B cell (primary cell): Measurements from ENCODE around the gene PTPRN2. TPM values are rescaled to one million over a fixed set of nuclear protein-coding genes. Genes with fewer than 3 reads are reported as not detected.

Source experiments
- ATAC-seq: fragments of 200-7000 bp; cut with Tn5 transposase; one replicate; pipeline ENCODE4 v1.10.0; 2021; ENCODE audit warnings: low read depth, mild to moderate bottlenecking, moderate number of reproducible peaks, moderate library complexity
- CTCF ChIA-PET: fragments of 350-600 bp; sonication (Branson Sonifier 250); formaldehyde crosslinking; loops from one replicate; lab custom pipeline; 2021; ENCODE audit warnings: antibody characterized with exemption, inconsistent platforms; lab: Charles Lee
- POLR2A ChIA-PET: fragments of 350-600 bp; sonication (Branson Sonifier 250); formaldehyde crosslinking; loops from one replicate; lab custom pipeline; 2021; ENCODE audit warnings: antibody characterized with exemption; lab: Charles Lee
- DNase-seq: peaks from one replicate; pipeline ENCODE4 v3.0.0; 2013
- H2AFZ ChIP-seq: 2 replicates; pipeline ENCODE4 v1.6.1; 2012; ENCODE audit warnings: mild to moderate bottlenecking, low read depth, low read length; ENCODE audit not compliant: insufficient read depth, poor library complexity, severe bottlenecking
- H3K27ac ChIP-seq, 2 donors: 1 replicate in 1 of 2; 2 replicates in 1 of 2; pipeline ENCODE4 v1.5.1; 2012 to 2013; ENCODE audit warnings: low read length in 2 of 2, mild to moderate bottlenecking in 2 of 2, moderate library complexity in 1 of 2
- H3K27me3 ChIP-seq, 4 experiments: fragments of 200-600 bp in 1 of 4; sonication (generic) in 1 of 4; replicated peaks in 1 of 4; 1 replicate in 2 of 4; 2 replicates in 2 of 4; pipeline versions ENCODE4 v1.6.1 to v1.7.0; 2013 to 2016; ENCODE audit warnings: low read length in 3 of 4, mild to moderate bottlenecking in 2 of 4, mixed read lengths in 1 of 4, moderate library complexity in 1 of 4; ENCODE audit not compliant: insufficient read depth in 4 of 4, control insufficient read depth in 3 of 4; ENCODE audit errors: control extremely low read depth in 1 of 4
- H3K36me3 ChIP-seq, 2 experiments: replicated peaks in 1 of 2; 1 replicate in 1 of 2; 2 replicates in 1 of 2; pipeline versions ENCODE4 v1.6.1 to v1.7.1; 2013; ENCODE audit warnings: low read length in 1 of 2; ENCODE audit not compliant: insufficient read depth in 2 of 2, control insufficient read depth in 1 of 2; ENCODE audit errors: control extremely low read depth in 1 of 2, extremely low read depth in 1 of 2
- H3K4me1 ChIP-seq, 2 donors: fragments of 200-600 bp in 1 of 2; sonication (generic) in 1 of 2; 1 replicate in 1 of 2; 2 replicates in 1 of 2; pipeline versions ENCODE4 v1.5.1 to v1.6.1; 2013 to 2017; ENCODE audit warnings: low read length in 2 of 2; ENCODE audit not compliant: control insufficient read depth in 2 of 2, insufficient read depth in 2 of 2
- H3K4me2 ChIP-seq: replicated peaks from 2 replicates; pipeline ENCODE3; 2012; ENCODE audit warnings: mild to moderate bottlenecking, low read depth, low read length; ENCODE audit not compliant: poor library complexity, severe bottlenecking
- H3K4me3 ChIP-seq, 5 experiments: fragments of 200-600 bp in 1 of 5; sonication (generic) in 1 of 5; 1 replicate in 3 of 5; 2 replicates in 2 of 5; pipeline versions ENCODE4 v1.5.1 to v1.7.0; 2011 to 2016; ENCODE audit warnings: low read length in 4 of 5, mild to moderate bottlenecking in 4 of 5, low read depth in 2 of 5, control low read depth in 1 of 5, moderate library complexity in 1 of 5; ENCODE audit not compliant: insufficient read depth in 1 of 5; ENCODE audit errors: control extremely low read depth in 1 of 5, extremely low read depth in 1 of 5
- H3K79me2 ChIP-seq: fragments of 200-600 bp; sonication (generic); one replicate; pipeline ENCODE4 v1.6.0; 2016; ENCODE audit warnings: low read length; ENCODE audit not compliant: control insufficient read depth, insufficient read depth
- H3K9ac ChIP-seq: fragments of 200-600 bp; sonication (generic); 2 replicates; pipeline ENCODE4 v1.6.1; 2017; ENCODE audit warnings: mild to moderate bottlenecking, low read length, moderate library complexity
- H3K9me3 ChIP-seq, 3 donors: one replicate each; pipeline versions ENCODE4 v1.6.1 to v1.7.1; 2013; ENCODE audit warnings: low read length in 2 of 3; ENCODE audit not compliant: control insufficient read depth in 2 of 3, insufficient read depth in 1 of 3; ENCODE audit errors: control extremely low read depth in 1 of 3
- H4K20me1 ChIP-seq: 2 replicates; pipeline ENCODE4 v1.6.0; 2012; ENCODE audit warnings: mild to moderate bottlenecking, low read length; ENCODE audit not compliant: insufficient read depth, control insufficient read depth, poor library complexity, severe bottlenecking
- H3K27ac Mint-ChIP-seq: one replicate; pipeline ENCODE4 v1.8.0; 2021; ENCODE audit warnings: mixed read lengths
- H3K27me3 Mint-ChIP-seq: one replicate; pipeline ENCODE4 v1.8.0; 2021; ENCODE audit warnings: mixed read lengths
- H3K4me1 Mint-ChIP-seq: one replicate; pipeline ENCODE4 v1.8.0; 2021; ENCODE audit warnings: mixed read lengths
- H3K4me3 Mint-ChIP-seq: one replicate; pipeline ENCODE4 v1.8.0; 2021; ENCODE audit warnings: mixed read lengths
- H3K9me3 Mint-ChIP-seq: one replicate; pipeline ENCODE4 v1.8.0; 2022; ENCODE audit warnings: mixed read lengths; ENCODE audit not compliant: insufficient read depth
- CTCF ChIP-seq: fragments of 200-600 bp; IDR thresholded peaks from one replicate; pipeline ENCODE4 v1.8.0; 2022; ENCODE audit warnings: antibody characterized with exemption, mild to moderate bottlenecking
- EZH2 ChIP-seq: IDR thresholded peaks from 2 replicates; pipeline ENCODE4 v1.6.1; 2012; ENCODE audit warnings: borderline replicate concordance, low read depth, mild to moderate bottlenecking, moderate library complexity, low read length; ENCODE audit not compliant: insufficient read depth, poor library complexity, severe bottlenecking
- whole genome bisulfite sequencing: methylation state at CpG from one replicate; pipeline ENCODE4 v1.1.5; 2013; ENCODE audit warnings: missing lambda C conversion rate; ENCODE audit not compliant: insufficient coverage; 5-methylcytosine and 5-hydroxymethylcytosine counted together
- intact Hi-C: fragments of 100-400 bp; cut with micrococcal nuclease; formaldehyde crosslinking; loops from one replicate; pipeline ENCODE4 v1.10.0; 2022
- polyA plus RNA-seq: library from polyadenylated mRNA; depleted of rRNA; stranded (reverse); fragments of >200 nt; gene quantifications from 2 replicates; pipeline ENCODE4 v1.2.3, GENCODE V29; 2012
- total RNA-seq, 2 donors: library from RNA; stranded (reverse); fragments of 120-200 nt in 1 of 2; gene quantifications; 1 replicate in 1 of 2; 2 replicates in 1 of 2; pipeline versions ENCODE4 v1.2.3 to v1.2.4, GENCODE V29; 2013 to 2022

Gene PTPRN2
- total and polyA plus RNA-seq, 2 donors (not counting 1 experiment from before 2014, with no cell fraction given): 2.0 to 5.0 TPM

GRCh38 chr7:157997080-157997440, 590.6 kb downstream of the PTPRN2 start:
- H3K4me3 ChIP-seq: no peak overlapping the region
- no peaks in the 10 kb centered on the region for H4K20me1 ChIP-seq
- H2AFZ ChIP-seq: no peak overlapping the region
- WGBS: 87% methylated on average over 8 of the region's 8 CpGs
- no peaks in the 10 kb centered on the region for H3K4me1 Mint-ChIP-seq
- H3K36me3 ChIP-seq: no peaks in the 10 kb centered on the region
- ChIA-PET CTCF (no interaction called here), POLR2A (no interaction called here)
- H3K4me3 Mint-ChIP-seq: no peak overlapping the region
- H3K9ac ChIP-seq: no peak overlapping the region
- H3K27me3 ChIP-seq: no peaks in the 10 kb centered on the region
- H3K9me3 ChIP-seq: peaks cover 0 to 16% (median 2%) of the 10 kb centered on the region in 3 donors
- no peak overlapping the region for H3K27ac Mint-ChIP-seq
- H3K9me3 Mint-ChIP-seq: no peaks in the 10 kb centered on the region
- no peak overlapping the region for H3K4me2 ChIP-seq
- no peaks in the 10 kb centered on the region for H3K4me1 ChIP-seq
- H3K27ac ChIP-seq: no peak overlapping the region
- no peaks in the 10 kb centered on the region for H3K27me3 Mint-ChIP-seq
- ATAC-seq (no peak), DNase-seq (no peak)
- no peaks in the 10 kb centered on the region for H3K79me2 ChIP-seq
- TF ChIP-seq EZH2 (no peak), CTCF (no peak)
- intact Hi-C loops: no loop called here

GRCh38 chr7:157996359-157997079, 591.1 kb downstream of the PTPRN2 start:
- TF ChIP-seq EZH2: no peak
- TF ChIP-seq CTCF: no peak
- H3K4me1 ChIP-seq: no peaks in the 10 kb centered on the region
- Mint-ChIP-seq H3K9me3 (no peaks in the 10 kb centered on the region), H3K27me3 (no peaks in the 10 kb centered on the region), H3K27ac (no peak overlapping the region), H3K4me3 (no peak overlapping the region), H3K4me1 (no peaks in the 10 kb centered on the region)
- no peak overlapping the region for H3K4me2 ChIP-seq
- intact Hi-C loops: no loop called here
- H2AFZ ChIP-seq: no peak overlapping the region
- H3K27ac ChIP-seq: no peak overlapping the region
- no peak overlapping the region for H3K4me3 ChIP-seq
- ATAC-seq: no peak
- no peaks in the 10 kb centered on the region for H3K79me2 ChIP-seq
- DNase-seq: no peak
- no peaks in the 10 kb centered on the region for H3K27me3 ChIP-seq
- no peak overlapping the region for H3K9ac ChIP-seq
- 91% methylated on average over 15 of the region's 16 CpGs for WGBS
- POLR2A ChIA-PET: no interaction called here
- CTCF ChIA-PET: no interaction called here
- H4K20me1 ChIP-seq: no peaks in the 10 kb centered on the region
- peaks cover 0 to 12% (median 2%) of the 10 kb centered on the region in 3 donors for H3K9me3 ChIP-seq
- H3K36me3 ChIP-seq: no peaks in the 10 kb centered on the region
